H1 (cell line): ENCODE results near the gene FAIM2. TPM values are rescaled to one million over a fixed set of nuclear protein-coding genes. Genes with fewer than 3 reads are reported as not detected.

Experiments used
- CTCF ChIA-PET: fragments of 300-600 bp; sonication (Branson Sonifier 250); formaldehyde crosslinking; loops from one replicate; lab custom pipeline; 2021; ENCODE audit not compliant: partially characterized antibody; lab: Charles Lee
- POLR2A ChIA-PET: fragments of 300-600 bp; sonication (Branson Sonifier 250); formaldehyde crosslinking; loops from one replicate; lab custom pipeline; 2021; ENCODE audit warnings: inconsistent platforms; ENCODE audit not compliant: partially characterized antibody; lab: Charles Lee
- DNase-seq, 2 experiments: peaks; one replicate each; pipeline versions ENCODE4 v3.0.0 to v3.0.0-alpha.2; 2010 to 2022; ENCODE audit warnings: low spot score in 2 of 2, low read depth in 1 of 2, mixed read lengths in 1 of 2
- FAIRE-seq: peaks from 2 replicates; lab custom pipeline; 2011; peaks lifted over from hg19 to GRCh38; lab: Jason Lieb, UNC
- H2AFZ ChIP-seq: 2 replicates; pipeline ENCODE4 v1.8.1; 2012; ENCODE audit warnings: low read length, inconsistent platforms
- H2AK5ac ChIP-seq: 2 replicates; pipeline ENCODE4 v1.6.1; 2013; ENCODE audit warnings: low read depth, low read length
- H2BK120ac ChIP-seq: replicated peaks from 2 replicates; pipeline ENCODE3; 2013; ENCODE audit warnings: low read depth, low read length, inconsistent platforms
- H2BK12ac ChIP-seq: 2 replicates; pipeline ENCODE4 v1.6.1; 2013; ENCODE audit warnings: low read depth, low read length
- H2BK15ac ChIP-seq: 2 replicates; pipeline ENCODE4 v1.6.1; 2013; ENCODE audit warnings: low read length
- H2BK20ac ChIP-seq: 2 replicates; pipeline ENCODE4 v1.6.1; 2013; ENCODE audit warnings: low read length
- H2BK5ac ChIP-seq: 2 replicates; pipeline ENCODE4 v1.6.1; 2013; ENCODE audit warnings: low read depth, low read length
- H3K14ac ChIP-seq: 2 replicates; pipeline ENCODE4 v1.6.1; 2013; ENCODE audit warnings: inconsistent platforms; ENCODE audit not compliant: insufficient read length
- H3K18ac ChIP-seq: 2 replicates; pipeline ENCODE4 v1.6.1; 2013; ENCODE audit warnings: low read length; ENCODE audit errors: extremely low read depth
- H3K23ac ChIP-seq: 2 replicates; pipeline ENCODE4 v1.6.1; 2013; ENCODE audit warnings: inconsistent platforms; ENCODE audit not compliant: insufficient read length
- H3K23me2 ChIP-seq: 2 replicates; pipeline ENCODE4 v1.6.1; 2013; ENCODE audit warnings: low read depth, low read length
- H3K27ac ChIP-seq: 2 replicates; pipeline ENCODE4 v1.6.1; 2011; ENCODE audit warnings: low read depth, low read length, inconsistent platforms
- H3K27me3 ChIP-seq, 4 experiments: replicated peaks in 1 of 4; 1 replicate in 1 of 4; 2 replicates in 3 of 4; pipeline versions ENCODE4 v1.6.1 to v1.8.1; 2011 to 2013; ENCODE audit warnings: low read length in 3 of 4, mild to moderate bottlenecking in 3 of 4, inconsistent platforms in 2 of 4, mixed read lengths in 2 of 4, moderate library complexity in 1 of 4; ENCODE audit not compliant: control insufficient read depth in 3 of 4, insufficient read depth in 3 of 4; ENCODE audit errors: extremely low read depth in 1 of 4
- H3K36me3 ChIP-seq, 4 experiments: 2 replicates each; pipeline versions ENCODE4 v1.6.1 to v1.8.1; 2011 to 2013; ENCODE audit warnings: mild to moderate bottlenecking in 4 of 4, low read length in 3 of 4, moderate library complexity in 2 of 4, control low read depth in 1 of 4, inconsistent platforms in 1 of 4; ENCODE audit not compliant: insufficient read depth in 4 of 4, control insufficient read depth in 2 of 4
- H3K4ac ChIP-seq: replicated peaks from 2 replicates; pipeline ENCODE3; 2013; ENCODE audit warnings: low read length, low read depth, mixed read lengths, inconsistent platforms; ENCODE audit not compliant: insufficient read length
- H3K4me1 ChIP-seq, 4 experiments: replicated peaks in 1 of 4; 1 replicate in 1 of 4; 2 replicates in 3 of 4; pipeline versions ENCODE4 v1.6.1 to v1.8.1; 2011 to 2013; ENCODE audit warnings: low read length in 3 of 4, inconsistent platforms in 2 of 4, mixed read lengths in 1 of 4; ENCODE audit not compliant: insufficient read depth in 4 of 4, control insufficient read depth in 3 of 4
- H3K4me2 ChIP-seq, 2 experiments: 2 replicates each; pipeline versions ENCODE4 v1.6.1 to v1.8.1; 2011 to 2013; ENCODE audit warnings: low read depth in 2 of 2, low read length in 2 of 2, control low read depth in 1 of 2, inconsistent platforms in 1 of 2, mild to moderate bottlenecking in 1 of 2; ENCODE audit not compliant: insufficient read depth in 1 of 2
- H3K4me3 ChIP-seq, 4 experiments: fragments of 200-600, 300-600 bp in 1 of 4; sonication (generic), shearing (Covaris generic), sonication (Bioruptor Twin) in 1 of 4; 2 replicates each; pipeline versions ENCODE4 v1.5.1 to v1.8.1; 2011 to 2016; ENCODE audit warnings: low read length in 4 of 4, low read depth in 3 of 4, control low read depth in 2 of 4, inconsistent platforms in 2 of 4, mild to moderate bottlenecking in 2 of 4, mixed read lengths in 1 of 4, moderate library complexity in 1 of 4; ENCODE audit not compliant: insufficient read depth in 2 of 4; ENCODE audit errors: extremely low read depth in 1 of 4
- H3K56ac ChIP-seq: replicated peaks from 2 replicates; pipeline ENCODE3; 2013; ENCODE audit warnings: low read depth, mild to moderate bottlenecking, mixed read lengths, low read length, inconsistent platforms; ENCODE audit not compliant: insufficient read length
- H3K79me1 ChIP-seq: 2 replicates; pipeline ENCODE4 v1.6.1; 2013; ENCODE audit warnings: low read depth, low read length, control low read depth
- H3K79me2 ChIP-seq, 2 experiments: 2 replicates each; pipeline versions ENCODE4 v1.6.1 to v1.8.1; 2012 to 2013; ENCODE audit warnings: low read length in 2 of 2, mild to moderate bottlenecking in 2 of 2, inconsistent platforms in 1 of 2; ENCODE audit not compliant: insufficient read depth in 2 of 2, control insufficient read depth in 1 of 2
- H3K9ac ChIP-seq, 4 experiments: replicated peaks in 1 of 4; 1 replicate in 1 of 4; 2 replicates in 3 of 4; pipeline versions ENCODE4 v1.6.1 to v1.8.1; 2011 to 2013; ENCODE audit warnings: low read depth in 3 of 4, low read length in 3 of 4, control low read depth in 2 of 4, mild to moderate bottlenecking in 2 of 4, moderate library complexity in 2 of 4, inconsistent platforms in 1 of 4; ENCODE audit errors: extremely low read depth in 1 of 4
- H3K9me3 ChIP-seq, 2 experiments: 2 replicates each; pipeline versions ENCODE4 v1.6.1 to v1.8.1; 2012 to 2013; ENCODE audit warnings: mild to moderate bottlenecking in 2 of 2, moderate library complexity in 2 of 2, control low read depth in 1 of 2, inconsistent platforms in 1 of 2, low read depth in 1 of 2, low read length in 1 of 2, mixed read lengths in 1 of 2; ENCODE audit not compliant: insufficient read depth in 2 of 2
- H4K20me1 ChIP-seq, 2 experiments: replicated peaks in 1 of 2; 2 replicates each; pipeline versions ENCODE3 to v1.8.1; 2011 to 2013; ENCODE audit warnings: inconsistent platforms in 2 of 2, low read length in 2 of 2, mild to moderate bottlenecking in 1 of 2; ENCODE audit not compliant: insufficient read depth in 2 of 2, control insufficient read depth in 1 of 2
- H4K5ac ChIP-seq: 2 replicates; pipeline ENCODE4 v1.6.1; 2013; ENCODE audit warnings: low read length, low read depth, mixed read lengths, inconsistent platforms; ENCODE audit not compliant: insufficient read length
- H4K8ac ChIP-seq: 2 replicates; pipeline ENCODE4 v1.8.0; 2013; ENCODE audit warnings: mild to moderate bottlenecking, moderate library complexity, low read length, inconsistent platforms; ENCODE audit not compliant: insufficient read depth; ENCODE audit errors: extremely low read depth
- H4K91ac ChIP-seq: replicated peaks from 2 replicates; pipeline ENCODE3; 2013; ENCODE audit warnings: low read length, mixed read lengths, inconsistent platforms; ENCODE audit not compliant: insufficient read length
- ATF2 ChIP-seq: IDR thresholded peaks from 2 replicates; pipeline ENCODE4 v1.6.1; 2012; ENCODE audit warnings: low read length, inconsistent platforms
- CBX5 ChIP-seq: fragments of 300-800, 300-1000 bp; sonication (generic); IDR thresholded peaks from 2 replicates; pipeline ENCODE4 v1.7.1; 2016; ENCODE audit warnings: antibody characterized with exemption, low read length, low read depth
- CBX8 ChIP-seq: fragments of 300-800, 300-1000 bp; sonication (generic); IDR thresholded peaks from 2 replicates; pipeline ENCODE4 v1.7.1; 2016; ENCODE audit warnings: low read depth, low read length, borderline replicate concordance
- EZH2 ChIP-seq: fragments of 200-600 bp; sonication (generic); IDR thresholded peaks from 2 replicates; pipeline ENCODE4 v1.7.1; 2012; ENCODE audit warnings: low read depth, mild to moderate bottlenecking, moderate library complexity, low read length, inconsistent platforms; ENCODE audit not compliant: severe bottlenecking
- GTF2F1 ChIP-seq: IDR thresholded peaks from 2 replicates; pipeline ENCODE4 v1.6.1; 2012; ENCODE audit warnings: low read depth, low read length, improper control_type of control experiment, borderline replicate concordance
- KDM5A ChIP-seq: fragments of 200-600 bp; IDR thresholded peaks from 2 replicates; pipeline ENCODE4 v1.7.1; 2012; ENCODE audit warnings: mild to moderate bottlenecking, low read length, inconsistent platforms, mixed read lengths
- POU5F1 ChIP-seq: IDR thresholded peaks from 2 replicates; pipeline ENCODE4 v1.6.1; 2011; ENCODE audit warnings: low read depth, mild to moderate bottlenecking, low read length, moderate library complexity
- SAP30 ChIP-seq: fragments of 300-600 bp; sonication (generic); IDR thresholded peaks from 2 replicates; pipeline ENCODE4 v1.7.1; 2012; ENCODE audit warnings: low read length, moderate library complexity, mild to moderate bottlenecking, inconsistent platforms; ENCODE audit not compliant: insufficient read depth, insufficient replicate concordance
- SP1 ChIP-seq: IDR thresholded peaks from 2 replicates; pipeline ENCODE4 v1.6.1; 2011; ENCODE audit warnings: low read depth, low read length
- TBP ChIP-seq: IDR thresholded peaks from 2 replicates; pipeline ENCODE4 v1.6.1; 2011; ENCODE audit warnings: low read depth, low read length, improper control_type of control experiment
- YY1 ChIP-seq: IDR thresholded peaks from 2 replicates; pipeline ENCODE4 v1.6.1; 2011; ENCODE audit warnings: low read depth, mild to moderate bottlenecking, low read length
- WGBS, 2 experiments: shearing (Covaris generic) in 1 of 2; methylation state at CpG; one replicate each; pipeline versions ENCODE4 v1.1.6 to v1.1.7; 2013 to 2015; ENCODE audit warnings: low lambda C conversion rate in 2 of 2, mixed read lengths in 2 of 2, inconsistent platforms in 1 of 2, low coverage in 1 of 2, missing lambda C conversion rate in 1 of 2; ENCODE audit not compliant: insufficient replicate concordance in 2 of 2, insufficient coverage in 1 of 2, insufficient read length in 1 of 2; ENCODE audit errors: extremely low coverage in 1 of 2, missing lambda C conversion rate in 1 of 2; 5-methylcytosine and 5-hydroxymethylcytosine counted together
- polyA plus RNA-seq, 7 experiments: library from polyadenylated mRNA; depleted of rRNA in 3 of 7; stranded (reverse) in 5 of 7; unstranded in 2 of 7; fragments of >200 nt in 5 of 7; fragments of 200-250 nt in 2 of 7; gene quantifications; 1 replicate in 5 of 7; 2 replicates in 1 of 7; 4 replicates in 1 of 7; pipeline versions ENCODE4 v1.2.1 to v1.2.3, GENCODE V29; 2011 to 2013; ENCODE audit warnings: missing spikeins in 2 of 7, mixed read lengths in 2 of 7
- total RNA-seq: library from RNA; stranded (reverse); fragmentation: NEBNext Ultra II Directional; extraction: Animal tissue kit (Norgen Biotek cat#: 25700); gene quantifications from 2 replicates; pipeline ENCODE4 v1.2.1, GENCODE V29; 2021

FAIM2 gene
- total and polyA plus RNA-seq, 2 of the 8 experiments (the other 6 are each of a cell fraction or from before 2014, with no cell fraction given) = 0.89 to 1.3 TPM

GRCh38 chr12:49831717-49832116 lies 72.0 kb downstream of the FAIM2 start:
- Histone ChIP-seq H2BK12ac (no peak overlapping the region), H3K4me1 (peaks cover 0 to 11% (median 6%) of the 10 kb centered on the region in 4 experiments; a peak in 6 of 7 replicates), H3K56ac (no peak overlapping the region), H3K27ac (no peak overlapping the region), H3K18ac (no peak overlapping the region), H4K8ac (no peak overlapping the region), H3K4me2 (no peak overlapping the region), H4K20me1 (peaks cover 2 to 3% of the 10 kb centered on the region in 2 experiments), H4K5ac (no peak overlapping the region), H2AK5ac (no peak overlapping the region), H4K91ac (no peak overlapping the region), H2AFZ (no peak overlapping the region), H3K4ac (no peak overlapping the region), H3K23me2 (peaks cover 13% of the 10 kb centered on the region), H2BK20ac (no peak overlapping the region), H3K27me3 (no peaks in the 10 kb centered on the region), H3K79me1 (no peaks in the 10 kb centered on the region; the same call in 1 of the 2 replicates), H3K36me3 (no peaks in the 10 kb centered on the region), H2BK5ac (no peak overlapping the region), H3K23ac (no peak overlapping the region), H2BK120ac (no peak overlapping the region), H3K9me3 (no peaks in the 10 kb centered on the region), H3K14ac (no peak overlapping the region), H2BK15ac (no peak overlapping the region), H3K9ac (no peak overlapping the region), H3K4me3 (no peak overlapping the region), H3K79me2 (peaks cover 0 to 7% of the 10 kb centered on the region in 2 experiments; a peak in 2 of 4 replicates)
- ChIA-PET CTCF (interaction anchor here (0.5 to 2.7 kb wide), 11 partner anchors 9 to 208 kb away, joined by 3 to 15 read pairs (median 4); no protein-coding TSS in a partner anchor), POLR2A (interaction anchor here (0.8 to 5.6 kb wide), 6 partner anchors 9 to 90 kb away, joined by 3 to 35 read pairs (median 4); partner anchors contain the start of genes BCDIN3D and TMBIM6)
- WGBS, 2 experiments = 83% methylated on average over 2 of the region's 2 CpGs; no CpG with 5 or more reads in 1 of the 2 experiments
- FAIRE-seq (no peak), DNase-seq (no peak)
- TF ChIP-seq ATF2 (no peak), KDM5A (no peak), YY1 (no peak), POU5F1 (no peak), SAP30 (no peak), CBX5 (no peak), SP1 (no peak), EZH2 (no peak), TBP (no peak), GTF2F1 (no peak), CBX8 (no peak)
